Transverse colon (tissue), 3 donors: ENCODE data around the gene PCSK5.

ENCODE experiments used
- CTCF ChIP-seq, 5 experiments: fragments of 200-600 bp in 3 of 5; fragments of 450-650 bp in 2 of 5; sonication (generic) in 3 of 5; IDR thresholded peaks; 1 replicate in 2 of 5; 2 replicates in 3 of 5; pipeline ENCODE4 v1.5.1; 2016 to 2017; ENCODE audit warnings: antibody characterized with exemption in 5 of 5, inconsistent platforms in 3 of 5, mild to moderate bottlenecking in 2 of 5, moderate library complexity in 1 of 5
- POLR2A ChIP-seq: fragments of 450-650 bp; IDR thresholded peaks from one replicate; pipeline ENCODE4 v1.6.1; 2016; ENCODE audit warnings: antibody characterized with exemption, mild to moderate bottlenecking, moderate library complexity

- TF ChIP-seq CTCF (IDR thresholded peaks at IDR 0.05) = no peak
- no peak for TF ChIP-seq POLR2A
Measured at GRCh38 chr9:76342858-76343257, 452.4 kb downstream of the PCSK5 start.
